Uterus (tissue), 2 donors: ENCODE measurements around the gene RELL2.

Source experiments
- CTCF ChIP-seq, 4 experiments: fragments of 200-600 bp in 2 of 4; fragments of 450-650 bp in 2 of 4; sonication (generic) in 2 of 4; IDR thresholded peaks; one replicate each; pipeline ENCODE4 v1.5.1; 2016 to 2019; ENCODE audit warnings: antibody characterized with exemption in 4 of 4, mild to moderate bottlenecking in 2 of 4, moderate library complexity in 1 of 4
- POLR2A ChIP-seq, 2 donors: fragments of 450-650 bp; IDR thresholded peaks; one replicate each; pipeline ENCODE4 v1.6.1; 2016; ENCODE audit warnings: antibody characterized with exemption in 2 of 2, mild to moderate bottlenecking in 1 of 2, moderate library complexity in 1 of 2

GRCh38 chr5:141597394-141597793 lies 39.4 kb upstream of the RELL2 start:
- TF ChIP-seq CTCF (IDR thresholded peaks at IDR 0.05) (no peak), POLR2A (IDR thresholded peaks at IDR 0.05) (no peak)
